ENCODE measurements around the gene RNF214.

- TF ChIP-seq POLR2AphosphoS5 (IDR thresholded peaks at IDR 0.05) (no peak), CTCF (IDR thresholded peaks at IDR 0.05) (no peak), POLR2A (IDR thresholded peaks at IDR 0.05) (no peak)
Measured at GRCh38 chr11:117191680-117192400, 40.6 kb upstream of the RNF214 start.
